SW 1271 (cell line): ENCODE results near the gene CRYBA2.

Experiments
- DNase-seq, 2 experiments: peaks; one replicate each; lab custom pipeline; 2025; lab: John Stamatoyannopoulos, UW

Gene CRYBA2

DNA sequence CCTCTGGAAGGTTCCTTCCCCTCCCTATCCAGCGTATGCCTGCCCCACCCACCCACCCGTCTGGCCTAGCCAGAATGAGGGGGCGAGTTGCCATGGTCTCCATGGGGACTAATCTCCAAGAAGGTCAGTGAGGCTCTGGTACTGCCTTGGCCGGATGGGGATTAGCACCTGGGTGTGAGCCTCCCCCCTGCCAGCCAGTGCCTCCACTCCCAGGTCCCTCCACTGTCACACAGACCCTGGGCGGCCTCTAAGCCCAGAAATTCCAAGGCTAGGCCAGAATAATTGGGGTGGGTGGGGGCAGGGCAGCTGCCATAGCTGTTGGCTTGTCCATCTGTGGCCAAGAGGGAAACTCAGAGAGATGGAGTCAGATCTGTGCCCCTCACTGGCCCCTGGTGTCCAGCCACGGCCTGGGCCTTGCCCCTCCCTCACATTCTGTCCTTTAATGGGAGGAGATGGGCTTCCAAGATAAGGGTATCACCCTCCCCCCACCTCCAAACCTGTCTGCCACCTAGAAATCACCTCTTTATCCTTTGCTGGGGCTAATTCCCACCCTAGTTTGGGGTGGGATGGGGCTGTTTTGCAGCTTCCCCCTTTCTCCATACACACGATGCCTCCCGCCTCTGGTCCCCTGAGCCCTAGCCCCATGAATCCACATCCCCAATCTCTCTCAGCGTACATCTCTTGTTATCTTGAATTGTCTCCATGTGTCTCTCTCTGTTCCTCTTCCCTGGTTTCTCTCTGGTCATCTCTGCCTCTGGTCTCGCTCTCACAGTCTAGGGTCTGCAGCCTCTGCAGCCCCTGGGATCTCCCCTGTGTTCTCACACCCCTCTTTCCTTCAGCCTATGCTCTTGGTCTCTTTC lies 6.0 kb upstream of the CRYBA2 start:
- no peak for DNase-seq

DNA sequence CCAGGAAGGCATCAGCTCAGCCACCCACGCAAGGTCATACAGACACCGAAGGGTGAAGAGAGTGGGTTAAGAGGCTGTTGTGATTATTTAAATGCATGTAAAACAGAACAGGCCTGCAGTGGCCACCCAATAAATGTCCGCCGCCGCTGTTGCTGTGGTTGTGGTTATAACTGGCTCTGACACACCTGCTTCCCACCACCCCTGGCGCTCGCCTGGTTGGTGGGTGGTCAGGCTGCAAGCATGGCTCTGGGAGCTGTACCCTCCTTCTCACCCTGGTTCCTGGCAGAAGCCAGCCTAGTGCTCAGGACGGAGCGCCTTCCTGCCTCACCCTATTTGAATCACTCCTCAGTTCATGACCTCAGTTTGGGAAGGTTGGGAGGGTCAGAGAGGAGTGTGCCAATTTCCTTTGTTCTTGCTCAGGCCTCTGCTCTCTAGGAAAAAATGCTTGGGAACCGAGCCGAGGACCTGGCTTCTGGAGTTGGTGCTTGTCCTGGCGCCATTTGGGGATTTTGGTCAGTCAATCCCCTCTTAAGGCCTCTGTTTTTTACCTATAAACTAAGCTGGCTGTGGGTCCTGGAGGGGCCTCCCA lies 5.3 kb upstream of the CRYBA2 start:
- DNase-seq = no peak

DNA sequence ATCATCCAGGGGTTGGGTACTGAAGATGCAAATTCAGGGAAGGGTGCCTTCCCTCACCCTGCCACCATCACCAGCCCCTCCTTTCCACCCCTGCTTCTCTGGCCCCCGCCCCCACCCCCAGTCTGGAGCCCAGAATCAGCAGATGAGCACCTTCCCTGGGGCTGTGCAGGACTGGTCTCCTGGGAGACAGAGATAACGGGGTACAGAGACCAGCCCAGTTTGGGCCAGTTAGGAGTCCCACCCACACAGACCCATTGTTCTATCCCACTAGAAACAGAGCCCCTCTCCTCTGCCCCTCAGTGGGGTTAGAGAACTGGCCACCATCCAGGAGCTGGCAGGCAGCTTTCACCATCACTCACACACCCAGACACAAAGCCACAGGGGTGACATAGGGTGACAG lies 4.5 kb upstream of the CRYBA2 start:
- no peak for DNase-seq

DNA sequence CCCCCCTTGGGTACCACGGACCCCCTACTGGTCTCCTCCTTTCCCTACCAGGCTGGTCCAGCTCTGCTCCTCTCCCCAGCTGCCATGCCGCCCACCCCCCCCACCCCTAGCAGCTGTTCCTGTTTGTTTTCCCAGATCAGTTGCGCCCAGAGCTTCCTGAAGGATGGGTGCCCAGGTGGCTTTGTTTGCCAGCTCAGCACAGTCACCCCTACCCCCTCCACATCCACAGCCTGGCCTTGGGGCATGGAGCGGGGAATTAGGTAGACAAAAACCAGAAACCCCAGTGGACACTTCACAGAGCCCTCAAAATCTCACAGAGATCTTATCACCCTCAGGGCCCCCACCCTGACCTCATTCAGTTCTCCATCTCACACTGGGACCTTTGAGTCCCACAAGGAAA lies 3.7 kb upstream of the CRYBA2 start:
- no peak for DNase-seq

DNA sequence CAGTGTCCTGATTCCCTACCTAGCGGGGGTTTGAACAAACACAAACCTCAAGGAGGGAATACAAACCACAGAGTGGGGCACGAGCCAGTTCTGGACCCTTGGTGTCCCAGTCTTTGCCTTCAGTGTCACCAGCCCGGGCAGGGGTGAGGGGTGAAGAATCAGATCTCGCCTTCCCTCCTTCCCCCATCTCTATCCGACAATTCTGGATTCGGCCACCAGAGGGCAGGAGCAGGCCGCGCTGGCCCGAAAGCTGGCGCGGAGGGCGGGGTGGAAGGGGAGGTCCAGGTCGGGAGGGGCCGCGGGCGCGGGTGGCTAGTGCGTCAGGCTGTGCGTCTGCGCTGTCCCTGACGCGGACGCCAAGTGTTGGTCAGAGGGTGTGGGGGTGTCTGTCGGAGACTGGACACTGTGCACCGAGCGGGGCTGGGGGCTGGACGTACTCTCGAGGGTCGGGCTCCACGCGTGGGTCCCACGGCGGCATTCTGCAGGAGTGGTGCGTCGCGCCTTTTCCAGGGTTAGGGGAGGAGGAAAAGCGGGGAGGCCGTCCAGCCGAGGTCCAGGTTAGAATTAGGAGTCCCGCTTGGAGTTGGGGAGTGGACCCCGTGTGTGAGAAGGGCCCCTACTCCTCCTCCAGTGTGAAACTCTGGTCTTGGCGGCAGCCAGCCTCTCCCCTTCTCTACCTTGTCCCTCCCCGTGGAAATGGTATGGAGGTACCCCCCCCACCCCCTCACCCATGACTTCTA lies 2.9 kb upstream of the CRYBA2 start:
- DNase-seq = peak; percentile 42 to 75

DNA sequence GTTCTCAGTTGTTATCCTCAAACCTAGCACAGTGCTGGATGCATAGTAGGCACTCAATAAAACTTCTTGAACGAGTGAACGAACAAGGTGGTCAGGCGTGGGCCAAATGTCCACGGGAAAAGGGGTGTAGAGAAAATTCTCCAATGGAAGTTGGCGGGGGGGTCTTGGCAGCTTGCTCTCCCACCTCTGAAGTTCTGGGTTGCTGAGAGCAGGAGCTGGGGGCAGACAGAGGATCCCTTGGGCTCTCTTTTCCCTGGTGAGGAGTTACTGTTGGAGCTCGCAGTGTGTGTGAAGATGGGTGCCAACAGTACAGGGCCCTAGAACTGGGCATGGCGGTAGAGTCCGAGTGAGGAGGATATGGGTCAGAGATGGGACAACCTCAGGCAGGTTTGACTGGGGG lies 2.3 kb upstream of the CRYBA2 start:
- DNase-seq = no peak

DNA sequence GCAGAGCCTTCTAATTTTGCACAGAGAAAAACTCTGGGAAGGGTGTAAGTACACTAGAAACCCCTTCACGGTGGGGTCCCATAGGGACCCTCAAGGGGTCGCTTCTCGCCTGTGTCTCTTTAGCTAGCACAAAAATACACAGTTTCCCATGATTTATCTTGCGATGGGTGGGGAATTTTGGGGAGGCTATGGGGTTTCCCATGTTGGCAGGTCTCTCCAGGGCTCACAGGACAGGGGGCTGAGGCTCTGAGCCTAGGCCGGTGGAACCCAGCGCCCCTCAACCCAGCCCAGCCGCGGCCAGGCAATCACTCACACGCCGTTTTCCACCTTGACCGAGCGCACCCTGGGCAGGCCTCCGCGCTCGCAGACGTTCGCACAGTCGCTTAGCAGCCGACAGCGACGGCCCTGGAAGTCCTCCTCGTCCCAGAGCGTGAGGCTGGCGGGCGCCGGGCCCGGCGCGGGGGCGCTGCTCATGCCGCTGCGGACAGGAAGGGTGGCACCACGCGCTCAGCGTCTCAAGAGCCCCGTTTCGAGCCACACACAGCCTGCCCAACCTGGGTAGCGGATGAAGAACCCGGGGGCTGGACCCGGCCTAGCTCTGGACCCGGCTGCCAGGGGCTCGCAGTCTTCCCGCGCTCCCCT lies 398 bp downstream of the CRYBA2 start:
- no peak for DNase-seq

DNA sequence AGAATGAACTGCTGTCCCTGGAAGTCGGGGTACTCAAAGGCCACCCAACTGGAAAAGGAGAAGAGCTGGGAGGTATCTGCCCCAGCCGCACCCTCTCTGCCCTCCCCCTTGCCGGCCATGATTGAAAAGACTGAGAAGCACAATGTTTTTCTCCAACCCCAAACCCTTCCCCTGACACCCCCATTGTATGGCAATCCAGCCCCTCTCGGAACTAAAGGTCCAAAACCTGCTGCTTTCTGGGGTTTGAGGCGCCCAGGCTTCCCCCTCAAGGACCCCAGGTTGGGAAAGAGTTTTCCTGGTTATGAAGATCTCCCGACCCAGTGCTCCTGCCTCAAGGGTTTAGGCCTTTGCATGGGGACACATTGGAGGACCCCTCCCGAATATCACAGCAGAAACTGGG lies 1.0 kb downstream of the CRYBA2 start:
- DNase-seq = no peak

DNA sequence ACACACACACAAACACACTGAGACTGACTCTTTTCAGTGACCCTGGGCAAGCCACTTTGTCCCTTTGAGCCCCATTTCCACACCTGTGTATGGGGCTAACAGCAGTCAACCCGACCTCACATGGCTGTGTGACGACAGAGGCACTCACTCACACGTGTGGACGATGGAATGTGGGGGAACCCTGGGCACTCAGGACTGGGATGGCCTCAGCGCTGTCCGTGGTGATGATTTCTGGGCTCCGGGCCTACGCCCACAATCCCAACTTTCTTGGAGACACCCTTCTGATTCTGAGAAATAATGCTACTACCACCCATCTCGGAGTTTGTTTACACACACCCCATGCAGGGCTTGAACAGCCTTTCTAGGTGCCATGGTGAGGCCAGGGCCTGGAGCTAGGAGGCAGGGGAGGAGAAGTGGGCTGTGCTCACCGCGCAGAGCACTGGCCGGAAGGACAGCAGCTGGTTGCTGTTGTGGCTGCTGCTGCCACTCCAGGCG lies 1.5 kb downstream of the CRYBA2 start:
- no peak for DNase-seq

DNA sequence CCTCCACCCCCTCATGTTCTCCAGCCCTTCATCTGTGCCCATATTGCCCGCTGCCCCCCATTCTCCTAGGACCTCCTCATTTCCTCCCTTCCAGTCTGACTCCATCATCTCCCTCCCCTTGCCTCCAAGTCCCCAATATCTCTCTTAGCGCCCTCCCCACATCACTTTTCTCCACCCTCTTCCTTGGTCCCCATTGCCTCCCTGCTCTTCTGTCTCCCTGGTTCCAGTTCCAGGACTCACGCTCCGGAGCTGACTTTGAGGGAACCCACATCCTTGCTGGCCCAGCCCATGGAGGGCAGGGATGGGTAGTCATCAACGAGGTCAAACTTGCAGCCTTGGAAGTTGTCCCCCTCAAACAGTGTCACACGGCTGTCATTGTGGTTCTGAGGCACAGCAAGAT lies 2.6 kb downstream of the CRYBA2 start:
- DNase-seq = no peak

DNA sequence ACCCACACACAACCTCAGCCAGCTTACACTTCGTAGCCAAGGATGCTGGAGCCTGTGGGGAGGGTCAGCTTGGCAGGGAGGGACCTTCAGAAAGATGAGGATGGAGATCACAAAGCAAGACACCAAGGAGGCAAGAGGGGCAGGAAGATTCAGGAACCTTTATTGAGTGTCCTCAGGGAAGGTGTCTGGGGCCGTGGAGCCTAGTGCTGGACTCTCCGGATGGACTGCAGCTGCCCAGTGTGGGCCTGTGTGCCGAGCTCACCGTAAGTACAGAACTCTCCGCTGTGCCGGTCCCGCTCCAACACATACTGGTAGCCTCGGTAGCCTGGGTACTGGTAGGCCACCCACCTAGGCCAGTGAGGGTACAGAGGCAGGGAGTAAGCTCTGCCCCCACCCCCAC lies 3.2 kb downstream of the CRYBA2 start:
- no peak for DNase-seq

DNA sequence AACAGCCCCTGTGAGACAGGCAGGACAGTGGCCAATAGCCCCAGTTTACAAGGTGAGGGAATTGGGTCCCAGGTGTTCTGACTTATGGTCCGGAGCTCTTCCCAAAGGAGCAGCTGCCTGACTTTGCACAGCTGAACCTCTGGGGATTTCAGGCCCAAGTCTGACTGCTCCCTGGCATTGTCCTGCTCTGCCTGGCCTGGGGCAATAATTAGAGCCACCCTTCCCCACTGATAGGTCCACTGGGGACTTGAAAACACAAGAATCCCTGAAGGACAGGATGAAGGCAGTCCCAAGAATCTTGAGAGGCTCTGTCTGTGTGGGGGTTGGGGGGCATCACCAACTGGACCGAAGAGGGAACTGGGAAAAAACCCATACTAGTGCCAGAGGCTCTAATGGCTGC lies 4.6 kb downstream of the CRYBA2 start:
- no peak for DNase-seq

DNA sequence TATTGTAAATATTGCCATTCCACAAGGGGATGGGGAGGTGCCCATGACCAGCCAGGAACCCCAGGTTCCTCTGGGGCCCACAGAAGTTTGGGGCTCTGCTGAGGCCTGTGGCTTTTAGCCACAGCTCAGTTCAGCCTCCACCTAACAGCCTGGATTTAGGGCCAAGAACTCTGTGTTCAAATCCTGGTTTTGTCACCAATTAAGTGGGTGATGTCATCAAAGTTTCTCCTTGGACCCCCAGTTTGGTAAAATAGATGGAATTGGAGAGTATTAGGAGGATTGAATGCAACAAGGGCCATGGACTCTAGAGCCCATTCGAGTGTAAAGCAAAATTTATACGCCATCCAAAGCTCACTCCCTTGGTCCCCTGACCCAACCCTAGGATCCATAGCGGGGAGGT lies 5.1 kb downstream of the CRYBA2 start:
- DNase-seq = no peak

DNA sequence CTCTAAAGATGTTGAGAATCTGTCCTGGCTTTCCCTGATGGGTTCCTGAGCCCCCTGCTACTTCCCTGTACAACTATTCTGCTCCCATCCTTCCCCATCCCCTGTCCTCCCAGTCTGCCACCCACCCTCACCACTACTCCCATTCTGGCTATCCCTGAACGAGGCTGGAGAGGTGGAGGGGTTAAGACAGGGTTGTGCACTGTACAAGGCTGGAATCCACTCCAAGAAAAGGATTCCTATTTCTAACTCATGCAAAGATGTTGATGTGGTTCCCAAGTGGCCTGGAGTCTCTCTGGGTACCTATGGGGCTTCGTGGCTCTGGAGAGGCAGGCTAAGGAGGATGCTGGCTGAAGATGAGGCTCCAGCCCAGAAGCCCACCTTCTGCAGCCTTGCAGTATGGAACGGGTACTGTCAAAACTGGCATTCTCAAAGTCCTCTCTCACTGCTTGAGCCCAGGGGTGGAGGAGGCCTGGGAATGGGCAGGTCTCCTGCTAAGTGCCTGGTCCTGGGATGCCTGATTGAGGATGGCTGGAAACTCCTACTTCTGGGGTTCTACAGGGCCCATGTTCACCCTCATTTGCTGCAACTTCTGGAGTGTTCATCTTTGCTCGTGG lies 7.0 kb downstream of the CRYBA2 start:
- no peak for DNase-seq

DNA sequence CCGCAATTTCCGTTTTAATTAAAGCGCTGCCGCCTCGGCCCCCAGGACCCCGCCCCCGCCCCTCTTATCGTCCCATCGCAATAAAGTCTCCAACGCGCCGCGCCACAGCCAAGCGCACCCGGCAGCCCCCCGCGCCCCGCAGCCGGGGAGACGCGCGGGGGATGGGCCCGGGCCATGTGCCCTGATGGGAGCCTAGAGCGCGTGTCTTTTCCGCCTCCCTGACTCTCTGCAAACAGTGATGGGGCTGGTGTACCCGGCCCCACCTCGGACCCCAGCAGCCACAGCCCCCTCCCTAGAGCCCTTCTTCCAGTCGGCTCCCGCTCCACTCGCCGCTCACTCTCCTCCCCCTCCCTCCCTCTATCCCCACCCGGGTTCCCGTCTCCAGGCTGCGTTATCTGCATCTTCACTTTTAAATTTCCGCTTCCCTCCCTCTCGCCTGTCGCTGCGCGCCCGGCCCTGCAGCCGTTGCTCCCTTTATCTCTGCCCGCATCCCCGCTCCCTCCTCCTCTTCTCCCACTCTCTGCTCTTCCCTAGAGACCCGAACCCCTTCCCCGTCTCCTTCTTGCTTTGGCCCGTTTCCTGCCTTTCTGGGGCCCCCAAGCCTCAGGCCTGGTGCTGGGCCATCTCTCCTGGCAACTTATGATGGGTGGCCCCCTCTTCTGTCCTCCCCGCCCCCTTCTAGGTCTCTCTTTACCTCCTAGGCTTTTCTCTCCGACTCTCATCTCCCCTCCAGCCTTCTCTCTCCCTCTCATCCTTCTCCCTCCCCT lies 7.7 kb downstream of the CRYBA2 start:
- DNase-seq = no peak

DNA sequence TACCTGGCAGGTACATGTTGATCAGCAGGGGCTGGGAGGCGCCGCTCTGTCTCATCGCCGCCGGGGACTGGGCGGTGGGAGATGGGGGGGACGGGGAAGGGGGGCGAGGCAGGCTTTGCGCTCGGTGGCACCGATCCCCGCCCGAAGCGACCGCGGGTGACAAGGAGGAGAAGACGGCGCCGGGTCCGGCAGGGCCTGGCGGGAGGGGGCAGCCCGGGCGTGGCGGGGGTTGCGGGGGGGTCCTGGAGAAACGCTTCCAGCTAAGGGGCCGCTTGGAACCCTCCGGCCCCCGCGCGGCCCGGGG lies 8.2 kb downstream of the CRYBA2 start, which contains the start of gene FEV:
FEV (minus strand) TSS at position 164 of the 304 bp plus-strand sequence; CDS start at position 55, 109 bp downstream.
- DNase-seq = no peak

DNA sequence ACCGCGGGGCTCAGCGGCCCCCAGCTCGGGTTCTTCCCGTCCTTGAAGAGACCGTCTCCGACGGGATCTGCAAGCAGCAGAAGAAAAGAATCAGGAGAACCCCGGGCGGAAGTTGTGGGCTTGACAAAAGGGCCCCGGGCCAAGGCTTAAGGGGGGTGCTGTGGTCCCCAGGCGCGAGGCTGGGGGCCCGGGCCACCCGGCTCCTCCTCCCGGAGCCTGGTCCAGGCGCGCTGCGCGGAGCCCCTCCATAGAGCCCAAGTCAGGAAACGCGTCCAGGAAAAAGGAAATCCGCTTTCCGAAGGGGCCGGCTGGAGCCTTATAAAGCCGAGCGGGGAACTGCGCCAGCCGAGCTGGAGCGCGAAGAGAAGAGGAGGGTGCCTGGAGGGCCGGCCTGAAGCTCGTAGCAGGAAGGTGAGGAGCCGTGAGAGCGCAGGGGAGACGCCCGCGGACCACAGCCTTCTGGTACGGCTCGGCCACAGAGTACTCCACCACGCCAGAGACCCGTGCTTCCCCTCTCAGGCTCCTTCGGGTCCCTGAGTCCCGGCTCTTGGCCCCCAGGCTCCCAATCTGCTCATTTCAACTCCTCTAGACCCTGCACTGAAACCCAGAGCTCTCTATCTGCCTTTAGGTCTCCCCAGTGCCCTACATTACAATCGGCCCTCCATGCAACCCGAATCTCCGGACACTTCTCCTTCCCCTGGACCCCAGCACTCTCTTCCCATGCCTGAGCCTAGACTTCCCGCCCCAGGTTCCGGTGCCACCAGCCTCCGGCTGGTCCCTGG lies 8.8 kb downstream of the CRYBA2 start:
- no peak for DNase-seq

DNA sequence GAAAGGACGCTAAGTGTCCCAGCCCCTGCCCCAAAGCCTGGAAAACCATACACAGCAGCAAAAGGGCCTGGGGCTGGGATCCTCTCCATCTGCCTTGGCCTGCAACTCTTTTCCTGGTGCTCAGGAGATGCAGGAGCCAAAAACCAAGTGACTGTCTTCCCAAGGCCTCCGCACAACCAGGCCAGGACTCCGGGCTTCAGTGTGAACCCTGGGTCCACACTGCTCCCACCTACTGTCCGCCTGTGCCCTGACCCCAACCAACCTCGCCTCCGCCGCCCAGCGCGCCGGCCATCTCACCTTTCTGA lies 9.3 kb downstream of the CRYBA2 start:
- DNase-seq = no peak

DNA sequence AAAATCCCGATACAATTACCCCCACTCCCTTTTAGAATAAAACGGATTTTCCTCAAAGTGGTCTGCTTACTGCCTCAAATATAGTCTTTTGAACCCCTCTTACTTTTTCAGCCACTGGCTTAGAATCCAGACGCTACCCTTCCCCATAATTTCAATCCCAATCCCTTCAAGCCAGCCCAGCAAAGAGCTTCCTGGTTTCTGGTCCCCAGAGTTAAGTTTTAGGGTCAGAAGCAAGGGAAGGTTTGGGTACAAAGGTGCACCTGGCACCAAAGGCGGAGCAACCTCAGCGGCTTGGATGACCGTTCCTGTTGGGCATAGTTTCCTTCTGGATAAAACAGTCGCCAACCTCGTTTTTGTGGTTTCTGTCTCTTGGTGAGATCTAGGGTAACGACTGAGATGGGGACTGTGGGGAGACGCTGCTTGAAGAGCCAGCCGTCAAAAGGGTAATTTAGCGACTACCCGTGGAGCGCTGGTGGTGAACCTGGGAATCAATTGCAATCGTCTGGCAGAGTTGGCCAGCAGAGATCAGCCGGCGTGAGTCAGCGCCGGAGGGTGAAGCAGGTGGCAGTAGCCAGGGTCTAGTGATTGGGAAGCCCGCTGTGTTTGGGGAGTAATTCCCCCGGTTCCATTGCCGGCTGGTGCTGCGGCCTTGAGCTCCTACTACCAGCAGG lies 9.8 kb downstream of the CRYBA2 start:
- no peak for DNase-seq

DNA sequence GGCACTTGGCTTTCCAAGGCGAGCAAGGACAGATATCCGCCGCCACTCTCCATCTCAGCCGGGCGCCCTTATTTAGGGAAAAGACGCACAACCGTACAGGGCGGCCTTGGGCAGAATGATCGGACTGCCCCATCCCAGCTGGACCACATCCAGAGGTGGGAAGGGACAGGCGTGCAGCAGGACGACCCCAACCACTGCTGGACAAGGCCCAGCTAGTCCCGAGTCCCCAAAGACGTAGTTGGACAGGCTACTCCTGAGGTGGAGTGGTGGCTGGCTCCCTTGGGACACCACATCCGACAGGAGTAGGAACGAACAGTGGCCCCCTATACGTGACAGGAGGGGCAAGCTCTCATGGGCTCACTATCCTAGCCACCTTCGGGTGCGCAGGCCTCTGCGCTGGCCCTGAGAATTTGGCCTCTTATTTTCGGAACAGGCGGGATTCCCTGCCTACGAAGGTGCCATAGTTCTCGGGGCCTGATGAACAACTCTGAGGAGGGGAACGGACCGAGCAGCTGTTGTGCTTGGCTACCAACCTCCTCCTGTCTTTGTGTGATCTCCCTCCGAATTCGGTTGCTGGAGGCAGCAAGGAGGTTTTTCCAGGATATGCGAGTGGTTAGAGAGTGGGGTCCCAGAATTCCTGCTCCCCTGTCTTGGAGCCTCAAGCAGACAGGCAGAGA lies 10.5 kb downstream of the CRYBA2 start:
- no peak for DNase-seq
